Stimulated activated CD8-positive, alpha-beta memory T cell treated with anti-CD3 and anti-CD28 coated beads, Interleukin-2, amount 100 ng/mL, for 1 hour (primary cell): ENCODE measurements around the gene NAGK.

Experiments
- DNase-seq, 2 donors: peaks; one replicate each; pipeline ENCODE4 v3.0.0-alpha.2; 2020; ENCODE audit warnings: low read depth in 2 of 2

Gene NAGK

GRCh38 chr2:71108091-71108490 is 39.6 kb downstream of the NAGK start:
- no peak for DNase-seq

GRCh38 chr2:71113843-71114242 is 45.4 kb downstream of the NAGK start:
- no peak for DNase-seq

- DNase-seq: no peak
Measured at GRCh38 chr2:71117063-71117462, 48.6 kb downstream of the NAGK start.

GRCh38 chr2:71120195-71120594 is 51.7 kb downstream of the NAGK start:
- DNase-seq: no peak

- no peak for DNase-seq
Measured at GRCh38 chr2:71121479-71121878, 53.0 kb downstream of the NAGK start.

- DNase-seq: no peak
Measured at GRCh38 chr2:71122387-71123298, 54.2 kb downstream of the NAGK start.

- no peak for DNase-seq
Measured at GRCh38 chr2:71125506-71126294, 57.3 kb downstream of the NAGK start.

GRCh38 chr2:71126957-71127356 is 58.5 kb downstream of the NAGK start:
- no peak for DNase-seq
